HG03354 (cell line): ENCODE data around the gene RPE65.

Experiments
- ATAC-seq: cut with Tn5 transposase; IDR thresholded peaks from one replicate; pipeline ENCODE4 v1.9.1; 2021; ENCODE audit warnings: mild to moderate bottlenecking; ENCODE audit not compliant: unreplicated experiment, poor library complexity, severe bottlenecking

RPE65 gene

DNA sequence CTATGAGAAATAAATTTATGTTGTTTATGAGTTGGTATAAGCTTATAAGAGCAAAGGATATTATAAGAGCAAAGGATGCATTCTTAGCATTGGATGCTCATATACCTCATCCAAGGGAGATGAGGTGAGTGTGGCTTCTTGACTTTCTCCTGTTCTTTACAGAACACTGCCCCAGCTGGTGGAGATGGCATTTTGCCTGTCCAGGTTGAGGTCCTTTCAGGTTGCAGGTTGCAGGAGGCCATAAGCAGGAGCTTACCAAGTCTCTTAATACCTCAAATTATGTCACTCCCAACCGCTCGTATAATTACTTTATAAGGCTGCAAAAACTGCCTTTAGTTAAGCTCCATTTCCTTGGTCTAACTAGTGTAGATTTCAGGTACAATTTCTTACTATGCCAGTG, 66.7 kb downstream of the RPE65 start:
- no peak for ATAC-seq

GRCh38 chr1:68379085-68379478, 70.7 kb downstream of the RPE65 start:
- no peak for ATAC-seq
